GM21529 (cell line): ENCODE data around the gene SHISA2.
"Not testable (repeated sequence)": the region's sequence is repeated elsewhere in the genome, so short reads cannot be mapped to it uniquely, and the experiment has no call there.

Experiments
- ATAC-seq: cut with Tn5 transposase; IDR thresholded peaks from one replicate; pipeline ENCODE4 v1.9.1; 2021; ENCODE audit not compliant: unreplicated experiment

The SHISA2 gene

GRCh38 chr13:26051657-26052311 lies at the start of gene SHISA2:
Gene SHISA2 (minus strand): TSS chr13:26052016. CDS start chr13:26050975, 1,041 bp downstream.
- ATAC-seq: no peak

GRCh38 chr13:26095846-26096610 lies 44.2 kb upstream of the SHISA2 start:
- no peak for ATAC-seq

GRCh38 chr13:26095338-26095737 lies 43.5 kb upstream of the SHISA2 start:
- no peak for ATAC-seq

GRCh38 chr13:26076821-26077220 lies 25.0 kb upstream of the SHISA2 start:
- not testable (repeated sequence) for ATAC-seq

GRCh38 chr13:26075498-26075897 lies 23.7 kb upstream of the SHISA2 start:
- ATAC-seq: no peak

DNA sequence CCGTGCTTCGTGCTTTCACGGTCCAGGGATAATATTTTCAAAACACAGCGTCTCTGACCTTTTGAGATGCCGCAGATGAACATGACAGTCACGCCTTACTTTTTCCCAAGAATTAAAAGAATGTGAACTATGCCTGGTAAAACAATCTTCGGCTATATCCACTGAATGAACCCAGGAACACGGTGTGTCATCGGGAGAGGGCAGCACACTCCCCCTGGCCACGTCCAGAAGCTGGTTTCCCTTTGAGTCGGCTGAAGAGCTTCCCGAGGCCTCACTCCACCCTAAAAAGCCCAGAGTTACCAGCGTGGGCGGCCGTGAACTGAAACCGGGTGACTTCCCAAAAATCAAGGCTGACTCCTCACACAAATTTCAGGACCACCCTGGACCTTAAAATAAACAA lies 22.9 kb upstream of the SHISA2 start:
- ATAC-seq: no peak

GRCh38 chr13:26072335-26072734 lies 20.5 kb upstream of the SHISA2 start:
- ATAC-seq: not testable (repeated sequence)

DNA sequence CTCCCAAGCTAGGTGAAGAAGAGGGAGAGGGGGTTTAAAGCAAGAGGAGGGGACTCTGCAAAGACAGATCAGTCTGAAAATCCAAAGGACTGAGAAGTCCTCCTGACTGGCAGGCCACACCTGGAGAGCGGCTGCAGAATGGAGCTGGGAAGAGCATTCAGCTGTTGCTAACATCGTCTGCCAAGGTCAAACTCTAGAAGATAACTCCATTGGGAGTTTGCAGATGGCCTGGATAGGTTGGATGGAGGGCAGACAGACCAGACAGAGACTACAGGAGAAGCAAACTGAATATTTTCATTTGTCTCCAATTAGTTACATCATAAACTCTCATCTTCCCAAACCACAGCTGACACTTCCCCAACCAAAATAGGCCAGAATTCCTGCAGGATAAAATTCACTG lies 19.9 kb upstream of the SHISA2 start:
- ATAC-seq: no peak

GRCh38 chr13:26069642-26070041 lies 17.8 kb upstream of the SHISA2 start:
- ATAC-seq: not testable (repeated sequence)

- not testable (repeated sequence) for ATAC-seq
Observed at GRCh38 chr13:26068372-26068771, 16.6 kb upstream of the SHISA2 start.

DNA sequence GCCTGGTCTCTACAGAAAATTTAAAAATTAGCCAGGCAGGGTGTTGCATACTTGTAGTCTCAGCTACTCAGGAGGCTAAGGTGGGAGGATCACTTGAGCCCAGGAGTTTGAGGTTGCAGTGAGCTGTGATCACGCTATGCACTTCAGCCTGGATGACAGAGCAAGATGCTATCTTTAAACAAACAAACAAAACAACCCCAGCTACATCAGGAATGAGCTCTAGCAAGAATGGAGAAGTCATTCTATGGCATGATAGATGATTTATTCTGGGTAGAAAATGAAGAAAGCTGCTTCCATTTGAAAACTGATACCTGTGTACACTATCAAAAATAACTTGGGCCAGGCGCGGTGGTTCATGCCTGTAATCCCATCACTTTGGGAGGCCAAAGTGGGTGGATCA lies 15.8 kb upstream of the SHISA2 start:
- ATAC-seq: no peak

DNA sequence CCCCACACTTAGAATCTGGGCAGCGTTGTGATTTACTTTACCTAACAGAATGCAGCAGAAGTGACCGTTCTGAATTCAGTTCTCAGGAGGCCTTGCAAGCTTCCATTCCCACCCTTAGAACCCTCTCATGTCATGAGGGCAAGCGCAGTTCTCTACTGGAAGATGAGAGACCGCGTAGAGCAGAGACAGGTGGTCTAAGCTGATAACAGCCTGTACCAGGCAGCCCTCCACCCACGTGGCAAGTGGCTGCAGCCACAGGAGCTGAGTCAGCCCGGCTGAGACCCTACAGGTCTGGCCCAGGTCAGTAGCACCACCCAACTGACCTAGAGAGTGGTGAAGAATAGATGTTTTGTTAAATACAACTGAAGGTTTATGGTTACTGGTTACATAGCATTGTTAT lies 14.7 kb upstream of the SHISA2 start:
- ATAC-seq: not testable (repeated sequence)

- no peak for ATAC-seq
Observed at GRCh38 chr13:26062853-26063444, 11.1 kb upstream of the SHISA2 start.

DNA sequence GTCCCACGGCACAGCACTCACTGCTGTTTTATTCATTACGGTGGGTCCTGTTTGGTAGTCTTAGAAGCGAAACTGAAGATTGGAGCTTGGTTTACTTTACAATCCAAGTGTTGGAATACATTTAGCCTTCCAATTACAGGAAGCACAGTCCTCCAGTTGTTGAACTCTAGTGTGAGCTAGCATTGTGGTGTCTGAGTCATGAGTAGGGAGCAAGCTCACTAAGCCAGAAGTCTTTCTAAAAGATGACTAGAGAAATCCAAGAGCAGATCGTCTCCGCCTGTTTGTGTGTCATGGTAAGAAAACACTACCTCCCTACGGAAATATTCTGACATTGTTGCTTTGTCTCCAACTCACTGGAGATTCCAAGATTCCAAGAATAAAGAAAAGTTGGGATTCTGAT lies 10.1 kb upstream of the SHISA2 start:
- ATAC-seq: no peak

- ATAC-seq: no peak
Observed at GRCh38 chr13:26061256-26061655, 9.4 kb upstream of the SHISA2 start.

DNA sequence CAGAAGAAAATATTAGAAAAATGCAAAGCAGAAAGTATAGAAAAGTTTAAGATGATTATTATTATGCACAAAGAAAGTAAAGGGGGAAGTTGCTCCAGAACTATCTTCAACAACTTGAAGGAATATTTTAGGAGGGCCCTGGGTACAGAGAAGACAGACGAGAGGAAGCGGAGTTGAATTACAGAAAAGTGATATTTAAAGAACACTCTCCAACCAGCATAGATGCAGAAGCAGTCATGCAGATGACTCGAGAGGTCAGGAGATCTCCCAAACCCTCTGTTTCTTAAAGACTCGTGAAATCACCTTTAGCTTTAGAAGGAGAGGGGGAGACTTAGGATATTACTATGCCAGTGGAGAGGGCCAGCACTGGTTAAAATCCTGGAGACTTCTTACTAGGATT lies 8.5 kb upstream of the SHISA2 start:
- no peak for ATAC-seq

GRCh38 chr13:26058704-26059103 lies 6.9 kb upstream of the SHISA2 start:
- no peak for ATAC-seq

GRCh38 chr13:26054896-26055295 lies 3.1 kb upstream of the SHISA2 start:
- no peak for ATAC-seq

- ATAC-seq: no peak
Observed at GRCh38 chr13:26053418-26053980, 1.7 kb upstream of the SHISA2 start.

DNA sequence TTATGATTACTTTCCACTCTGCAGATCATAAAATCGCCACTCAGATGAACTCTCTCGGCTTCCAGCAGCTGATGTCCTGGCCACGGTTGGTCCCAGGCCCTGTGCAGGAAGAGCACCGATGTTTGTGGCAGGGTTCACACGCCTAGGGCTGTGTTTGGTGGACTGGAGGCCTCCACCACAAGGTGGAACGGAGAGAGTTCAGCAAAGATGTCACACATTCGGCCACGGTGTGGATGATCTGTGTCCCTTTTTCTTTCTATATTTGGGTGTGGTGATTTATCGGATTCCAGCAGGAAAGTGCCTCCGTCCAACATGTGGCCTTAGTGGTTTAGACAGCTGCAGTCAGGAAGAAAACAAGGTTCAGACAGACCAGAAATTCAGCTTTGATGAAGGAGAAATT lies 521 bp upstream of the SHISA2 start:
- ATAC-seq: no peak

- no peak for ATAC-seq
Observed at GRCh38 chr13:26051231-26051656, 572 bp downstream of the SHISA2 start.
